Measurements from ENCODE around the gene FAT1. TPM values are rescaled to one million over a fixed set of nuclear protein-coding genes. Genes with fewer than 3 reads are reported as not detected.

Gene FAT1
- total RNA-seq, 1 donor from 2014 or later = 408 TPM

- H3K27ac Mint-ChIP-seq (ENCODE audit: unreplicated experiment) = no peak overlapping the region
- H3K27me3 Mint-ChIP-seq (ENCODE audit: unreplicated experiment) = peaks cover 8% of the 10 kb centered on the region
- no peak for TF ChIP-seq CTCF (IDR thresholded peaks at IDR 0.05)
- DNase-seq (ENCODE audit: extremely low spot score, unreplicated experiment) = no peak
- H3K4me1 Mint-ChIP-seq (ENCODE audit: unreplicated experiment) = no peaks in the 10 kb centered on the region
- H3K36me3 Mint-ChIP-seq (ENCODE audit: unreplicated experiment) = no peaks in the 10 kb centered on the region
- no peaks in the 10 kb centered on the region for H3K9me3 Mint-ChIP-seq (ENCODE audit: unreplicated experiment)
- H3K4me3 Mint-ChIP-seq (ENCODE audit: unreplicated experiment) = no peak overlapping the region
These were observed 185.7 kb downstream of the FAT1 start for GRCh38 chr4:186537843-186538521.

Other genes with a start within 250 kb of the FAT1 start
- not detected in 2 replicates for gene MTNR1A, start 168.3 kb downstream of the FAT1 start, total RNA-seq